Head of caudate nucleus (tissue), 42 donors: Measurements from ENCODE around the gene IMMT.

Experiments
- DNase-seq, 42 donors: peaks; one replicate each; pipeline versions ENCODE4 v3.0.0 to v3.0.0-alpha.2; 2020 to 2021; ENCODE audit warnings: mixed read lengths in 7 of 42
- intact Hi-C: fragments of 100-400 bp; cut with DNase I; formaldehyde crosslinking; loops from one replicate; pipeline ENCODE4 v1.15.0; 2022

IMMT gene

GRCh38 chr2:86107031-86107430 lies 88.2 kb downstream of the IMMT start:
- intact Hi-C loops: loop anchor here (10.0 kb wide), 1 partner anchor 88 kb away; the partner anchor contains the start of genes IMMT and MRPL35
- DNase-seq: no peak

GRCh38 chr2:86105969-86106945 lies 89.0 kb downstream of the IMMT start, which contains the start of gene PTCD3:
TSS of gene PTCD3 (plus strand) at chr2:86106235. CDS start at chr2:86106248, 13 bp downstream.
- peak; percentile 88 to 99 (median 96) for DNase-seq
- intact Hi-C loops: loop anchor here (10.0 kb wide), 1 partner anchor 89 kb away; the partner anchor contains the start of genes IMMT and MRPL35

- intact Hi-C loops: loop anchor here (10.0 kb wide), 1 partner anchor 89 kb away; the partner anchor contains the start of genes IMMT and MRPL35
- peak; percentile 82 to 98 (median 94) for DNase-seq
Measured at GRCh38 chr2:86105252-86105968, 89.9 kb downstream of the IMMT start, which contains the start of gene POLR1A. TSS of gene POLR1A (minus strand) at chr2:86105886. CDS start at chr2:86105776, 110 bp downstream.

GRCh38 chr2:86102157-86102556 lies 93.1 kb downstream of the IMMT start:
- DNase-seq: no peak
- intact Hi-C loops: loop anchor here (10.0 kb wide), 1 partner anchor 93 kb away; the partner anchor contains the start of genes IMMT and MRPL35

GRCh38 chr2:86097913-86098312 lies 97.3 kb downstream of the IMMT start:
- intact Hi-C loops: no loop called here
- DNase-seq: no peak

GRCh38 chr2:86097114-86097896 lies 98.0 kb downstream of the IMMT start:
- intact Hi-C loops: no loop called here

GRCh38 chr2:86094229-86094628 lies 101.0 kb downstream of the IMMT start:
- intact Hi-C loops: no loop called here
- DNase-seq: no peak

More at GRCh38 chr2:86097114-86097896, 98.0 kb downstream of the IMMT start:
- DNase-seq: no peak
